ENCODE results near the gene NLRP3.

Gene NLRP3

GRCh38 chr1:247459507-247459906 lies 43.5 kb downstream of the NLRP3 start:
- TF ChIP-seq TAF1 (IDR thresholded peaks at IDR 0.05; ENCODE audit: low read depth) (no peak), EGR1 (IDR thresholded peaks at IDR 0.05) (no peak), FOXM1 (IDR thresholded peaks at IDR 0.05; ENCODE audit: borderline replicate concordance, low read depth) (no peak), TCF12 (IDR thresholded peaks at IDR 0.05; ENCODE audit: low read depth) (no peak), NFIC (IDR thresholded peaks at IDR 0.05) (no peak), ZBTB7A (IDR thresholded peaks at IDR 0.05; ENCODE audit: low read depth) (no peak), TEAD4 (IDR thresholded peaks at IDR 0.05) (no peak), YY1 (IDR thresholded peaks at IDR 0.05; ENCODE audit: low read depth) (no peak), REST (IDR thresholded peaks at IDR 0.05; ENCODE audit: low read depth) (no peak), EP300 (IDR thresholded peaks at IDR 0.05; ENCODE audit: borderline replicate concordance) (no peak), CEBPB (IDR thresholded peaks at IDR 0.05) (no peak), CREB1 (IDR thresholded peaks at IDR 0.05; ENCODE audit: low read depth) (no peak), RAD21 (IDR thresholded peaks at IDR 0.05; ENCODE audit: low read depth) (no peak)
- TF ChIP-seq, protein P1, sequence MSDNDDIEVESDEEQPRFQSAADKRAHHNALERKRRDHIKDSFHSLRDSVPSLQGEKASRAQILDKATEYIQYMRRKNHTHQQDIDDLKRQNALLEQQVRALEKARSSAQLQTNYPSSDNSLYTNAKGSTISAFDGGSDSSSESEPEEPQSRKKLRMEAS (IDR thresholded peaks at IDR 0.05) = no peak
- TF ChIP-seq, protein P2, sequence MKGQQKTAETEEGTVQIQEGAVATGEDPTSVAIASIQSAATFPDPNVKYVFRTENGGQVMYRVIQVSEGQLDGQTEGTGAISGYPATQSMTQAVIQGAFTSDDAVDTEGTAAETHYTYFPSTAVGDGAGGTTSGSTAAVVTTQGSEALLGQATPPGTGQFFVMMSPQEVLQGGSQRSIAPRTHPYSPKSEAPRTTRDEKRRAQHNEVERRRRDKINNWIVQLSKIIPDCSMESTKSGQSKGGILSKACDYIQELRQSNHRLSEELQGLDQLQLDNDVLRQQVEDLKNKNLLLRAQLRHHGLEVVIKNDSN (IDR thresholded peaks at IDR 0.05) = no peak

DNA sequence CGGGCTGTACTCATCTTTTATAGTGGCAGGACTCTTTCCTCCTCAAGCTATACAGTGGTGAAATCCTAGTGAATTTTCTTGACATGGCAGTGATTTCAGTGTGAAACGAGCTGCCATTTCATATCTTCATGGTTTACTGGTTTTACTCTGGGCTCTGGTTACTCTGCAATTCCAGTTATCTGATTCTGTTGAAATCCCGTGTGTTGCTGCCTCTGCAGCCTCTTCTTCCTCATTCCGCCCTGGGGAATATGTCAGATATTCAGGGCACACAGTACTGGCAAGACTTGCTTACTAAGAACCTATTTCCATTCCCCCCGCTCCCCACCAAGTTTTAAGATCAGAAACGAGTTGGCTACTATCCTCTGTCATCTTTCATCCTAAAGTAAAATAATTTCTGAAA lies 49.8 kb downstream of the NLRP3 start:
- TF ChIP-seq NFIC (IDR thresholded peaks at IDR 0.05) = no peak
- no peak for TF ChIP-seq EGR1 (IDR thresholded peaks at IDR 0.05)
- no peak for TF ChIP-seq YY1 (IDR thresholded peaks at IDR 0.05; ENCODE audit: low read depth)
- no peak for TF ChIP-seq CREB1 (IDR thresholded peaks at IDR 0.05; ENCODE audit: low read depth)
- no peak for TF ChIP-seq FOXM1 (IDR thresholded peaks at IDR 0.05; ENCODE audit: borderline replicate concordance, low read depth)
- TF ChIP-seq REST (IDR thresholded peaks at IDR 0.05; ENCODE audit: low read depth) = no peak

GRCh38 chr1:247467129-247467528 lies 51.2 kb downstream of the NLRP3 start:
- no peak for TF ChIP-seq REST (IDR thresholded peaks at IDR 0.05; ENCODE audit: low read depth)
- no peak for TF ChIP-seq TCF12 (IDR thresholded peaks at IDR 0.05; ENCODE audit: low read depth)
- no peak for TF ChIP-seq NFIC (IDR thresholded peaks at IDR 0.05)
- TF ChIP-seq TAF1 (IDR thresholded peaks at IDR 0.05; ENCODE audit: low read depth) = no peak
- no peak for TF ChIP-seq CREB1 (IDR thresholded peaks at IDR 0.05; ENCODE audit: low read depth)
- TF ChIP-seq EGR1 (IDR thresholded peaks at IDR 0.05) = no peak
- TF ChIP-seq CEBPB (IDR thresholded peaks at IDR 0.05) = no peak
- TF ChIP-seq, protein P1 (IDR thresholded peaks at IDR 0.05) = no peak
- TF ChIP-seq ZBTB7A (IDR thresholded peaks at IDR 0.05; ENCODE audit: low read depth) = no peak
- TF ChIP-seq, protein P2 (IDR thresholded peaks at IDR 0.05) = no peak
- no peak for TF ChIP-seq RAD21 (IDR thresholded peaks at IDR 0.05; ENCODE audit: low read depth)
- no peak for TF ChIP-seq TEAD4 (IDR thresholded peaks at IDR 0.05)
- no peak for TF ChIP-seq EP300 (IDR thresholded peaks at IDR 0.05; ENCODE audit: borderline replicate concordance)
- TF ChIP-seq FOXM1 (IDR thresholded peaks at IDR 0.05; ENCODE audit: borderline replicate concordance, low read depth) = no peak
- no peak for TF ChIP-seq YY1 (IDR thresholded peaks at IDR 0.05; ENCODE audit: low read depth)

GRCh38 chr1:247468481-247469140 lies 52.6 kb downstream of the NLRP3 start:
- TF ChIP-seq EGR1 (IDR thresholded peaks at IDR 0.05) (no peak), TAF1 (IDR thresholded peaks at IDR 0.05; ENCODE audit: low read depth) (no peak), REST (IDR thresholded peaks at IDR 0.05; ENCODE audit: low read depth) (no peak), TCF12 (IDR thresholded peaks at IDR 0.05; ENCODE audit: low read depth) (no peak), RAD21 (IDR thresholded peaks at IDR 0.05; ENCODE audit: low read depth) (no peak)

All from Ishikawa (cell line).